CD4-positive, alpha-beta T cell treated with Interleukin-15 for 1 hour (primary cell): ENCODE data around the gene RNASE8.
"Not testable (repeated sequence)": the region's sequence is repeated elsewhere in the genome, so short reads cannot be mapped to it uniquely, and the experiment has no call there.

Source experiments
- DNase-seq: peaks from one replicate; pipeline ENCODE4 v3.0.0-alpha.2; 2020

RNASE8 gene, protein sequence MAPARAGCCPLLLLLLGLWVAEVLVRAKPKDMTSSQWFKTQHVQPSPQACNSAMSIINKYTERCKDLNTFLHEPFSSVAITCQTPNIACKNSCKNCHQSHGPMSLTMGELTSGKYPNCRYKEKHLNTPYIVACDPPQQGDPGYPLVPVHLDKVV

DNA sequence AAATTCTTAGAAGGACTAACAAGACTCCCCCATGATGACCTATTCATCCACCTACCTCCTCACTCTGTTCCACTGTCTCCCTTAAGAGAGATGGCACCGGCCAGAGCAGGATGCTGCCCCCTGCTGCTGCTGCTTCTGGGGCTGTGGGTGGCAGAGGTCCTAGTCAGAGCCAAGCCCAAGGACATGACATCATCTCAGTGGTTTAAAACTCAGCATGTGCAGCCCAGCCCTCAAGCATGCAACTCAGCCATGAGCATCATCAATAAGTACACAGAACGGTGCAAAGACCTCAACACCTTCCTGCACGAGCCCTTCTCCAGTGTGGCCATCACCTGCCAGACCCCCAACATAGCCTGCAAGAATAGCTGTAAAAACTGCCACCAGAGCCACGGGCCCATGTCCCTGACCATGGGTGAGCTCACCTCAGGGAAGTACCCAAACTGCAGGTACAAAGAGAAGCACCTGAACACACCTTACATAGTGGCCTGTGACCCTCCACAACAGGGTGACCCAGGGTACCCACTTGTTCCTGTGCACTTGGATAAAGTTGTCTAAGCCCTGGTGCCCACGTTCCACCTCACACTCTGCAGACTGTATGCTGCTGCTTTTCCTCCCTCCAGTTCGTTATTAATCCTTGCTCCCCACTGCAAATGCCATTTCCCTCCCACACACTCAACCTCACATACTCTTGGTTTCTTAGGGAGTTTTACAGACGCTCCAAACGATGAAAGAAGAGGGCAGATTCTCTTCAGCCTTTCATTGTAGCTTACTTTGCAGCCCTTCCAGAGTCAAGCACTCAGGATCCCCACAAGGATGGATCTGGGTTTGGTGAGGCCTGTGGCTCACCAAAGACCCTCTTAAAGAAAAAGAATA is at the start of gene RNASE8:
RNASE8 (plus strand) TSS at position 20 of the 873 bp plus-strand sequence; CDS start at position 91, 71 bp downstream.
- DNase-seq, result no peak

- DNase-seq, result not testable (repeated sequence)
Measured at GRCh38 chr14:21009721-21010120, 47.9 kb upstream of the RNASE8 start.

DNA sequence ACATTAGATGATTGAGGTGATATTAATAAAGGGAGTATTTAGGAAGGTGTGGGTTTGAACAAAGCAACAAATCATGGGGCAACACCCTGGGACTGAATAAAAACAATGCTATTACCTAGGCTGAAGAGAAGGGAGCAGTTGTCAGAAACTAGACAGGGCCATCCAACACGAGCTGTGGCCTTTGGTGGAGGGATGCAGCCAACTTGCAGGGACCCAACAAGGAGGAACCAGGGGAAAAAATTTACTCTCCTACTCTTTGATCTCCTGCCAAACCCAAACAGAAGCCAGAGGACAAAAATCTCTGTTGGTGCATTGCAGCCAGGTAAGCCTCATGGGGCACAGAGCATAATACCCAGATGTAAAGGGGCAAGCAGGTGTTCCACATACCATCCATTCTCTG is 46.5 kb upstream of the RNASE8 start:
- DNase-seq, result no peak

- peak; percentile 71 for DNase-seq
Measured at GRCh38 chr14:21014761-21015190, 42.8 kb upstream of the RNASE8 start.

GRCh38 chr14:21015312-21015711 is 42.3 kb upstream of the RNASE8 start:
- no peak for DNase-seq

GRCh38 chr14:21016413-21017190 is 41.0 kb upstream of the RNASE8 start:
- DNase-seq, result no peak

DNA sequence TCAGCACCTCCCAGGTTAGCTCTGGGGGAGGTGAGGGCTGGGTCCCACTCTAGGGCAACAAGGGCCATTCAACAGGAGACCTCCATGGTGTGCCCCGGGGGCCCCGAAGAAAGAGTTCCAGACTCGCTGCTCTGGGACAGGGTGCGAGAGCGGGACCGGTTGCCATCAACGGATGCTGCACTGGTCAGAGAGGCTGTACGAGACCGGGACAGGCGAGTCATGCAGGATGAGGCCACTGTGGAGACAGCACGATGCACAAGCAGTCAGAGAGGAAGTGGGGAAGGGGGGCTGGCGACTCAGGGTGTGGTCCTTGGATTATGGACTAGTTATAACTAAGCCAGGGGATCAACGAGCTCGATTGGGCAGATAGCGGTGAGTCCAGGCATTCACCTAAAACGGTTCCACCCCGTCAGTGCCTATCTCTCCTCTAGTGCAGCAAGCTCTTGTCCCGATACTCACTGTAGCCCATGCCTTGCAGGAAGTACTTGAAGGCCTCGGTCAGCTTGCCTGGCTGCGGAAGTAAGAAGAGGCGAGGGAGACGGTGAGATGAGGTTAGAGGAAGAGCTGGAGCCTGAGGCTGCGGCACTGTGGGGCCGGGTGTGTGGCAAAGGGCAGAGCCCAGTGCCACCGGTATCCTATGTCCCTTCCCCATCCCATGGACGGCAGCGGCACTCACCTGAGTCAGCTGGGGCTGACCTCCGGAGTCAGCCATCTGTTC is 39.9 kb upstream of the RNASE8 start:
- no peak for DNase-seq

DNA sequence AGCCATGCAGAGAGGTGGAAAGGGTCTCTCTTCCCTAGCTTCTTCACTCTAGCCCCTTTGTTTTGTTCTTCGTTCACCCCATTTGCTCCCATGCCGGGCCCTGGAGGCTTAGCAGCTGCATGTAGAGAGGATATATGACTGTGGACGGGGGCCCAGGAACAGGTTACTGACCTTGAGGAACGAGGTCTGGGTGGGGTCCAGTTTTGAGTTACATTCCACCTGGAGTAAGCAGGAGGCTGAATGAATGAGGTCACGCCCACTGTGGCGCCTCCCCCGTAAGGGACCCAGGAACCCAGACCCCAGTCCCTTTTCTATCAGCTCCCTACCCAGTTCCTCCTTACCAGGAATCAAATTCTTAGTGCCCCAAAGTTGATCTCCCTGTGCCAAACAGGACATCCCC is 39.3 kb upstream of the RNASE8 start:
- no peak for DNase-seq

DNA sequence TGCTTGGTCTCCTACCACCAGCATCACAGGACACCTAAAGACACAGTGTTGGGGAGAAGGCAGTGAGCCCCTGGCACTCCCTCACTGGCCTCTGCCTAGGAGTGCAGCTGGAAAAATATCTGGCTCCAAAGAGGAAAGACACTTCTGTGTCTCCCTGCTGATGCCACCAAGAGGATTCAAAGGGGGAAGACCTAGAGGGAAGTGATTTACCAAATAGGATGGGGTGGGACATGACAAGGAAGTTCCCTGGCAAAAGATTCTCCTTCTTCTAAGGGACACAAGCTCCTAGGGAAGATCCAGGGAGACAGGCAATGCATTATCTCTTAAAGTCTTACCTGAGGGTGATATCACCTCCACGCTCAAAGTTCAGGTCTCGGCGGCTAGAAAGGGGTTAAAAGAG is 38.8 kb upstream of the RNASE8 start:
- DNase-seq, result no peak

DNA sequence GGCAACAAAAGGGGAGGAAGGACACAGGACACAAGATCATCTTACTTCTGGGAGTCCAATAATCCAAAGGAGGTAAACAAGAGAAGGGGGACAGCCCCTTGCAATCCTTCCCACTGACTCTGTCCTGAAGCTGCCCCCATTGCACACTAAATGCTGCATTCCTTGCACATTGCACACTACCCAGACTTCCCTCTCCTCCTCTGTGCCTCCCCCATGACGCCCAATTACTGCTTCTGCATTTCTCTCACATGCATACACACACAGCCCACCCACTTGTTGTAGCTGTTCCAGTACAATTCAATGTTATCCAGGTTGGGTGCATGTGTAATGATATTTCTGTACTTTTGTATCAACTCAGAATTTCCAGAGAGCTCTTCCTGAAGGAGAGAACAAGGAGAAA is 38.3 kb upstream of the RNASE8 start:
- no peak for DNase-seq

- DNase-seq, result no peak
Measured at GRCh38 chr14:21020977-21021545, 36.6 kb upstream of the RNASE8 start.

DNA sequence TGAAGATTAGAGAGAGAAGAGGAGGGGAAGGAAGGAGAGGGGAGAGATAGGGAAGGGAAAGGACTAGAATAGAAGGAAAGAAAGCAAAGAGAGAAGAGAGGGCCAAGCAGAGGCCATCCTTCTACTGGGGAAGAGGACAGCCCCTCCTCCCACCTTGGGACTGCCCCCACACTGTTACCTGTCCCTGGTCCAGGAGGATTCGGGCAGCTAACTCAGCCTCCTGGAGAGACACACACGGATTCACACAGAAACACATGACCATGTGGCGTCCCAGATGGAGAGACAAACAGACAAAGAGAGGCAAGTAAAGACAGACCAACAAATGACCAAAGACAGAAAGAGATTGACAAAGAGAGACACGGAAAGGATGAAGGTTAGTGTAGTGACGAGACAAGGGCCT is 34.9 kb upstream of the RNASE8 start:
- DNase-seq, result no peak

DNA sequence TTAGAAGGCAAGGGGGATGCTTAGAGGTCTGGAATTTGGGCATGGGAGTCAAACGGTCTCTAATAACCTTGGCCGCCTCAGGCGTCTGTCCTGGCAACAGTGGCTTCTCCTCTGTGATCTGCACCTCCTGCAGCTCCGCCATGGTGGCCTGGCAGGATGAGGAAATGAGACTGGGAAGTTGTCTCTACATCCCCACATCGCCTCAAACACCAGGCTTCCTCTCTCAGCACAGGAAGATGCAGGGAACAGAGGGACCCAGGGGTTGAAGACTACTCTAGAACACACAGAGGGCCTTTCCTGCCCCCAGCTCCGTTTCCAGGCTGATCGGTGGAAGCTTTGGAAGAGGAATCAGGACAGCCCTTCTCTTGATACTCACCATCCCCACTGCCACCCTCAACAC is 34.4 kb upstream of the RNASE8 start:
- DNase-seq, result no peak

- DNase-seq, result no peak
Measured at GRCh38 chr14:21023817-21024584, 33.6 kb upstream of the RNASE8 start.

- peak; percentile 81 for DNase-seq
Measured at GRCh38 chr14:21024585-21025370, 32.8 kb upstream of the RNASE8 start, which contains the start of gene NDRG2. TSS of gene NDRG2 (minus strand) at chr14:21025061. CDS start at chr14:21023315, 1,746 bp downstream.

- DNase-seq, result no peak
Measured at GRCh38 chr14:21025371-21026273, 32.0 kb upstream of the RNASE8 start.

DNA sequence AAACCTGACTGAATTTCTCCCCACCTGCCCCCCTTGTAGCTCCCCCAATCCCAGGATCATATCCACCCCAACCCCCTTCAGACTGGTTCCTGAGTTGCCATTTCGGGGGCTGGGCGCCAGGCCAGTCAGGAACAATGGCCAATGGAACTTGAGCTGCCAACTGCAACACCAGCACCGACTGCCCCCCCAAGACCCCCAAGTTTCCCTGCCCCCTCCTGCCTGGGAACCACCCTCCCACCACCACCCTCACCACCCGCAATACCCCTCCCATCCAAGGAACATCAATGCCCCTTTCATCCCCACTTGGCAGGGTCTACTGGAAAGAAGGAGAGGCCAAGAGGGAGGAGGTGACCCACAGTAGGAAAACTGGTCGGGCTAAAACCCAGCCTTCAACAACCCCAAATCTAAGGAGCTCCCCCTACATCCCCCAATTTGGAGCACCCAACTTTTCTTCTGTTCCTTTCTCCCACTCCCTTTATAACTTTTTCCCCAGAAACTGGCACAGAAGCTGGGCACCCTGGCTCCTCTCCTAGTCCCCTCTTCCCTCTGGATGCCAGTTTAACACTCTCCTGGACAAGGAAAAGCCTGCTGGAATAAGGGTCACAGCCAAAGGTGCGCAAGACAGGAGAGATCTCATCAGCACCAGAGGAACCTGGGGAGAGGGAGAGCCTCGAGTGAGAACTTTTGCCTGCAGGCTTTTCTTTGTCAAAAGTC is 31.2 kb upstream of the RNASE8 start:
- no peak for DNase-seq

GRCh38 chr14:21026988-21027315 is 30.7 kb upstream of the RNASE8 start:
- DNase-seq, result no peak

- DNase-seq, result no peak
Measured at GRCh38 chr14:21029917-21030316, 27.7 kb upstream of the RNASE8 start, which contains the start of gene TPPP2. TSS of gene TPPP2 (plus strand) at chr14:21030217. CDS start at chr14:21030582, 365 bp downstream.
